Keratinocyte (primary cell): ENCODE data around the gene CCDC107. TPM values are rescaled to one million over a fixed set of nuclear protein-coding genes. Genes with fewer than 3 reads are reported as not detected.

Experiments
- DNase-seq: peaks from one replicate; pipeline ENCODE4 v3.0.0-alpha.2; 2011; ENCODE audit warnings: low read depth, missing footprints, low spot score
- FAIRE-seq: peaks from 2 replicates; lab custom pipeline; 2011; peaks lifted over from hg19 to GRCh38; lab: Jason Lieb, UNC
- H2AFZ ChIP-seq: 2 replicates; pipeline ENCODE4 v1.6.0; 2012; ENCODE audit warnings: low read length, control low read depth, inconsistent platforms; ENCODE audit not compliant: control insufficient read depth
- H3K27ac ChIP-seq: 2 replicates; pipeline ENCODE4 v1.5.1; 2011; ENCODE audit warnings: low read length; ENCODE audit not compliant: control insufficient read depth, insufficient read depth
- H3K27me3 ChIP-seq: 3 replicates; pipeline ENCODE4 v1.6.0; 2011; ENCODE audit warnings: low read length; ENCODE audit not compliant: control insufficient read depth, insufficient read depth; ENCODE audit errors: extremely low read depth
- H3K36me3 ChIP-seq, 2 experiments: 2 replicates in 1 of 2; 3 replicates in 1 of 2; pipeline ENCODE4 v1.5.1; 2011; ENCODE audit warnings: low read length in 2 of 2, mild to moderate bottlenecking in 1 of 2; ENCODE audit not compliant: control insufficient read depth in 2 of 2, insufficient read depth in 2 of 2; ENCODE audit errors: extremely low read depth in 1 of 2
- H3K4me1 ChIP-seq: 3 replicates; pipeline ENCODE4 v1.5.1; 2011; ENCODE audit warnings: low read length; ENCODE audit not compliant: control insufficient read depth, insufficient read depth; ENCODE audit errors: extremely low read depth
- H3K4me2 ChIP-seq: 3 replicates; pipeline ENCODE4 v1.6.0; 2011; ENCODE audit warnings: low read depth, low read length; ENCODE audit not compliant: control insufficient read depth, insufficient read depth; ENCODE audit errors: extremely low read depth
- H3K4me3 ChIP-seq, 3 experiments: fragments of 200-600 bp in 1 of 3; sonication (generic) in 1 of 3; 2 replicates in 2 of 3; 3 replicates in 1 of 3; pipeline ENCODE4 v1.5.1; 2011 to 2016; ENCODE audit warnings: low read length in 3 of 3, mild to moderate bottlenecking in 3 of 3, control low read depth in 2 of 3, inconsistent platforms in 1 of 3, low read depth in 1 of 3, mixed read lengths in 1 of 3, mixed run types in 1 of 3, moderate library complexity in 1 of 3; ENCODE audit not compliant: control insufficient read depth in 2 of 3, insufficient read depth in 2 of 3; ENCODE audit errors: extremely low read depth in 1 of 3
- H3K79me2 ChIP-seq: 2 replicates; pipeline ENCODE4 v1.6.0; 2012; ENCODE audit warnings: low read length; ENCODE audit not compliant: control insufficient read depth, insufficient read depth
- H3K9ac ChIP-seq: 3 replicates; pipeline ENCODE4 v1.6.0; 2011; ENCODE audit warnings: low read length; ENCODE audit not compliant: control insufficient read depth, insufficient read depth; ENCODE audit errors: extremely low read depth
- H3K9me1 ChIP-seq: 3 replicates; pipeline ENCODE4 v1.6.0; 2011; ENCODE audit warnings: low read length; ENCODE audit not compliant: control insufficient read depth, insufficient read depth; ENCODE audit errors: extremely low read depth
- H3K9me3 ChIP-seq: 2 replicates; pipeline ENCODE4 v1.5.1; 2012; ENCODE audit warnings: low read depth, low read length; ENCODE audit not compliant: control insufficient read depth
- H4K20me1 ChIP-seq: 3 replicates; pipeline ENCODE4 v1.6.0; 2011; ENCODE audit warnings: low read length; ENCODE audit not compliant: control insufficient read depth, insufficient read depth; ENCODE audit errors: extremely low read depth
- CTCF ChIP-seq, 3 experiments: IDR thresholded peaks in 1 of 3; conservative IDR thresholded peaks in 1 of 3; optimal IDR thresholded peaks in 1 of 3; 2 replicates in 2 of 3; 3 replicates in 1 of 3; pipeline versions ENCODE3 to v1.5.1; 2011; ENCODE audit warnings: low read length in 3 of 3, mild to moderate bottlenecking in 3 of 3, moderate library complexity in 2 of 3, control low read depth in 1 of 3, inconsistent platforms in 1 of 3; ENCODE audit not compliant: insufficient read depth in 2 of 3; ENCODE audit errors: extremely low read depth in 1 of 3
- EZH2 ChIP-seq: IDR thresholded peaks from one replicate; pipeline ENCODE4 v1.6.1; 2012; ENCODE audit warnings: inconsistent platforms, mild to moderate bottlenecking, low read length, moderate library complexity
- dilution Hi-C: fragments of 300-500 bp; cut with MboI; formaldehyde crosslinking; loops from one replicate; pipeline ENCODE4 v1.7.0; 2020; ENCODE audit warnings: low sequenced_read_pairs; ENCODE audit not compliant: extremely low pct_ligation_motif_present
- polyA plus RNA-seq, 5 experiments: library from polyadenylated mRNA; depleted of rRNA in 3 of 5; stranded (reverse) in 3 of 5; stranded (forward) in 1 of 5; unstranded in 1 of 5; fragments of >200 nt; gene quantifications; 1 replicate in 1 of 5; 2 replicates in 3 of 5; 3 replicates in 1 of 5; pipeline versions ENCODE4 v1.2.1 to v1.2.3, GENCODE V29; 2011 to 2012; ENCODE audit warnings: missing spikeins in 2 of 5, low read depth in 1 of 5, low replicate concordance in 1 of 5

Gene CCDC107
- polyA plus RNA-seq, 1 donor (not counting 4 experiments of a cell fraction or from before 2014, with no cell fraction given), result 10.5 TPM

GRCh38 chr9:35659340-35659739, 1.2 kb downstream of the CCDC107 start:
- H3K9ac ChIP-seq, result no peak overlapping the region

GRCh38 chr9:35660966-35661415, 2.9 kb downstream of the CCDC107 start:
- no peak for FAIRE-seq
- DNase-seq, result no peak
- Histone ChIP-seq H3K4me2 (no peak overlapping the region), H3K27ac (no peak overlapping the region), H3K9me1 (no peaks in the 10 kb centered on the region), H3K27me3 (peaks cover 3% of the 10 kb centered on the region), H3K4me3 (no peak overlapping the region), H3K4me1 (peaks cover 20% of the 10 kb centered on the region), H3K36me3 (peaks cover 1 to 13% of the 10 kb centered on the region in 2 experiments), H3K9ac (no peak overlapping the region), H2AFZ (no peak overlapping the region), H3K9me3 (no peaks in the 10 kb centered on the region), H4K20me1 (no peaks in the 10 kb centered on the region), H3K79me2 (peaks cover 2% of the 10 kb centered on the region)
- dilution Hi-C loops, result no loop called here
- TF ChIP-seq EZH2 (no peak), CTCF (optimal IDR thresholded peaks at IDR 0.05 in 1 of 3, IDR thresholded peaks at IDR 0.05 in 1 of 3, conservative IDR thresholded peaks at IDR 0.05 in 1 of 3; ENCODE audit: extremely low read depth in 1 of 3, insufficient read depth in 2 of 3, low read length in 3 of 3) (peak; percentile 45 to 64 (median 51))

More at GRCh38 chr9:35659340-35659739, 1.2 kb downstream of the CCDC107 start:
- DNase-seq, result no peak
- no peak for FAIRE-seq
- Histone ChIP-seq H2AFZ (no peak overlapping the region), H3K9me3 (no peaks in the 10 kb centered on the region), H4K20me1 (no peaks in the 10 kb centered on the region), H3K9me1 (no peaks in the 10 kb centered on the region), H3K79me2 (peaks cover 2% of the 10 kb centered on the region), H3K4me2 (peak overlapping the region; percentile 80), H3K36me3 (peaks cover 1 to 13% of the 10 kb centered on the region in 2 experiments), H3K27me3 (peaks cover 3% of the 10 kb centered on the region), H3K4me1 (peaks cover 15% of the 10 kb centered on the region), H3K4me3 (no peak overlapping the region), H3K27ac (no peak overlapping the region)
- dilution Hi-C loops, result no loop called here
- no peak for TF ChIP-seq EZH2
- no peak for TF ChIP-seq CTCF (optimal IDR thresholded peaks at IDR 0.05 in 1 of 3, IDR thresholded peaks at IDR 0.05 in 1 of 3, conservative IDR thresholded peaks at IDR 0.05 in 1 of 3; ENCODE audit: extremely low read depth in 1 of 3, insufficient read depth in 2 of 3, low read length in 3 of 3)
